Ramos (cell line): ENCODE data around the gene USP31.

Experiments used
- in situ Hi-C: fragments of 300-500 bp; cut with MboI; formaldehyde crosslinking; loops from one replicate; pipeline ENCODE4 v1.14.3; 2022; ENCODE audit warnings: low sequenced_read_pairs; ENCODE audit not compliant: unreplicated experiment

USP31 gene

DNA sequence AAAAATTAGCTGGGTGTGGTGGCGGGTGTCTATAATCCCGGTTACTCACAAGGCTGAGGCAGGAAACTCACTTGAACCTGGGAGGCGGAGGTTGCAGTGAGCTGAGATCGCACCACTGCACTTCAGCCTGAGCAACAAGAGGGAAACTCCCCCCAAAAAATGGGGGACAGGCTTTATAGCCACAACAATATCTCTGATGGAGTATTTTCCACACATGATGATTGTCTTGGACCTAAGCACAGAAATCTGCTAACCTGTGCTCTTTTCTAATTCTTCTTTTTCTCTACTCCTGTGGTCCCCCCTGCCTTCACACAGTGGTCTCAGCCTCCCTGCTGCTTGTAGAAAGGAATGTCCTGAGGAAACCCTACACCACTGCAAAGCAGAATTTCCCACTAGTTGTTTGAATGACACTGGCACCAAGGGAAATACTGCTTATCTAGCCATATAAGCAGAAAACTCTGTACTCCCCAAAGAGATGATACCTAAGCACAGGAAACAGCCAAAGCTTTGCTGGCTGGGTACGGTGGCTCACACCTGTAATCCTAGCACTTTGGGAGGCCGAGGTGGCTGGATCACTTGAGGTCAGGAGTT, 117.6 kb downstream of the USP31 start:
- in situ Hi-C loops = no loop called here

DNA sequence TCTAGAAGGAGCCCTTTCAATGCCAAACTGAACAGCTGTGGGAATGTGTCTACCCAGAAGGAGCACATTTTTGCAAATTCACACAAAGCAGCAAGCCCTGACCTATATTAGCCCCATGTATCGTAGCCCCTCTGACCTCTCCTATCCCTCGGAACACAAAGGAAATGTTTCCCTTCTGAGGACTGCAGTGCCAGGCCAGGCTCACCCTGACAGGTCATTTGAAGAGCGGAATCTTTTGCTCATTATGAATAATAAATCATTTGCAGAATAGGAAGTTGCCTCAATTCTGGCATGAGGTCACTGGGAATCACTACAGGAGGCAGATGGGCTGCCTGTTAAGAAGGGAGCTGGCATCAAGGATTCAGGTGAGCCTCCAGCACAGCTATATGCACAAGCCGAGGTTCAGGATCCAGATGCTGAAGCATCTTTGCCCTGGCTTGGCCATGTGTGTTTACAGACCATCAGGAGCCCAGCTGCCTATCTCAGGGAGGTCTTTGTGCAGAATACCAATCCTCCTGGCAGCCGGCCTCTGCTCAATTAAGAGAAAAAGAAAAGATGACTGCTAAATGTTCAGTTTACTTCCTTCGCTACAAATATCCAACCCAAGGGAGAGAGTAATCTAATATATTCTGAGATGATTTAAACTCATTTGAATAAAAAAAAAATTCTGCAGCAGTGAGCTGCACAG, 119.4 kb downstream of the USP31 start:
- in situ Hi-C loops = no loop called here

DNA sequence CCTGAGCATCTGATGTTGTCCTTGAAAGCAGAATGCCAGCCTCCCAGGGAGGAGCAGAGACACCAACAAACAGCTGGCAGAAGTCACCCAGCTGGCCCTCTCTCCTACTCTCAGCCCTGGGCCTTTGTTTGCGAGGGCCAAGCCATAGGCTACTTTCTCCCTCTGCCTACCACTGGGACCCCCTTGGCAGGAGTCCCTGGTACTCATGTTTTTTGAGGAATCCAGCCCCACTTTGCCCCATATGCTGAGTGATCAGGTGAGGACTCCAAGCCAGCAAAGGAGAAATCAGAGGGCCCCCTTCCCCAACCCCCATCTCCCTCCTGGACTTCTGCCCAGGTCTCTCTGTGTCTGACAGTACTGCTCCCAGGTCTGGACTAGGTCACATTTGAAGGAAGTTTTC, 121.9 kb downstream of the USP31 start:
- in situ Hi-C loops = no loop called here

DNA sequence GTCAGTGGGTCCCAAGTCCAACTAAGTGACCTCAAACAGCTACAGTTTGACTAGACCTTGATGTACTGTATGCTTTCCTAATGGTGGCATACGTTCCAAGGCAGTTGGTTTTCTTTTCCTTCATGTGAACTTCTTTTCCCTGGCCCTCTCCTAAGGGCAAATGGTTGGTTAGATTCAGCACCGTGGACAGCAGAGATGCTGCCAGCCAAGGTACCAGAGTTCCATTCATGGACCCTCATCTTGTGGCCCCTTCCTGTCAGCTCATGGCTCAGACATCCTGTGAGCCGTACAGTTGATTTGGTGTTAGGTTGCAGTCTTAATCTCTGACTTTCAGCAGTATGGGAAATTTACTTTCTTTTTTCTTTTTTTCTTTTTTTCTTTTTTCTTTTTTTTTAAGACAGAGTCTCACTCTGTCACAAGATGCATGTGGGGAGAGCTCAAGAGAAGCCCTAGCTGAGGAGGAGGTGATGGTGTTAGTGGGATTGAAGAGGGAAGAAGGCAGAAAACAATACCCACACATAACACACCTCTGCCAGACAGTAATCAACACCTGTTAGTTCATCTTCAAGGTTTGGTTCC, 122.4 kb downstream of the USP31 start:
- in situ Hi-C loops = no loop called here

DNA sequence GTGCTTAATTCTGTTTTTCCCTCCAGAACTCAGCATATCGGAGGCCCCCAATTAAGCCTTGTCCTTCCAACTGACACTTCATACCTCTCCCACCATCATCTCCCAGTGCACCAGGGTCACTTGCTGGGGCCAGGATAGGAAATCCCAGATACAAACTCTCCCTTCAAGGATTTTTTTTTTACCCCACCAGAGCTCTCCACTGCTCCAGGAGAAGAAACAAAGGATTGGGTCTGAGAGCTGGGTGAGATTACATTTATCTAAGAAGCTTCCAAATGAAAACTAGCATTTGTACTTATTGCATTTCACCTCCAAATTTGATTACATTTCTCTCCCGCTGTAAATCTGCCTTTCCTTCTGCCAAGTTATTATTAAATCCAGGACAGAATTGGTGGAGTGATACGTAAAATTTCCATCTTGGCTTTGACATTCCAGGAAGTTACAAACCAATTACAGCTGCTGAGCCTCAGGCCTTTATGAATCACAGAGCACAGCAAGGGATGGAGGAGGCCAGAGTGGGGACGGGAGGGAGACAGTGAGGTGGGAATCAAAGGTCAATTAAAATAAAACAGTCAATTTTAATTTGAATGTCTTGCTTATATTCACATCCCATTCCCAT, 123.5 kb downstream of the USP31 start:
- in situ Hi-C loops = no loop called here

DNA sequence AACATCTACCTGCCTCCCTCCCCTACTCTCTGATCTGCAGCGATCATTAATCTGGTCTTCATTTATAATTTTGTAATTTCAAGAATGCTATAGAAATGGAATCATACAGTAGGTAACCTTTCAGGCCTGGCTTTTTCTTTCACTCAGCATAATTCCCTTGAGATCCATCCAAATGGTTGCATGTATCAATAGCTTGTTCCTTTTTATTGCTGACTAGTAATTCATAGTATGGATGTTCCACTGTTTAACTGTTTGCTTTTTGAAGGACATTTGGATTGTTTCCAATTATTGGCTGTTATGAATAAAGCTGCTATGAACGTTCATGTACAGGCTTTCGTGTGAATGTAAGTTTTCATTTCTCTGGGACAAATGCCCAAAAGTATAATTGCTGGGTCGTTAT, 125.2 kb downstream of the USP31 start:
- in situ Hi-C loops = no loop called here

DNA sequence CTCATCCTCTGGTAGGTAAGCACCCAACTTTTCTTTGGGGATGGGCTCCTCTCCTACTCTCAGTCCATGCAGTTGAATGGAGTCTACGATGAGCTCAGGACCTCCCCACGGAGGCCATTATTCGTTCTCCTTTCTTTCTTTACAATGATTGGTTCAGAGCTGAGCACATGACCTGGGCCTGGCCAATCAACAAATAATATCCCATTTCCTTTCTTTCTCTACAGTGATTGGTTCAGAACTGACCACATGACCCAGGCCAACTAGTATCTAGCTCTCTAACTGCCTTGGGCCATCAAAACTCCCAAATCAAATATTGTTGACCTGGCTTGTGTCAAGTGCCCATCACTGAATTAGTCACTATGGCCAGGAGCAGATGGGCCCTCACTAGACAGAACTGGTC, 129.2 kb downstream of the USP31 start:
- in situ Hi-C loops = no loop called here

DNA sequence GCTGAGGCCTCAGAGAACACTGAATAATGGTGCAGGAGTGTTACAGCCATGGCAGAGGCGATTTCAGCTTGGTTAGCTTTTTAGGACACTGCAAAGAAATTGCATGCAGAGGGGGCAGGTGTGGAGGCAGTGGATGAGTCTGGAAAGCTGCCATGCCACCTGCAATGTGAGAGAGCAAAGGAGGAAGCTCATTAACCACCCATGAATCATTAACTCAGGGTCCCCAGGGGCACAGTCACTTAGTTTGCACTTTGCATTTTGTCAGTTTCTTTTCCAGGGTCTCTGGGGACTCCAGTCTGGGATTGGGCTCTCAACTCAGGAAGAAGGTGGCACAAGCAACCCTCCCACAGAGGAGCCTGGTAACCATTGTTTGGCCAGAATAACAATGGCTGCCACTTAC, 132.9 kb downstream of the USP31 start:
- in situ Hi-C loops = no loop called here

DNA sequence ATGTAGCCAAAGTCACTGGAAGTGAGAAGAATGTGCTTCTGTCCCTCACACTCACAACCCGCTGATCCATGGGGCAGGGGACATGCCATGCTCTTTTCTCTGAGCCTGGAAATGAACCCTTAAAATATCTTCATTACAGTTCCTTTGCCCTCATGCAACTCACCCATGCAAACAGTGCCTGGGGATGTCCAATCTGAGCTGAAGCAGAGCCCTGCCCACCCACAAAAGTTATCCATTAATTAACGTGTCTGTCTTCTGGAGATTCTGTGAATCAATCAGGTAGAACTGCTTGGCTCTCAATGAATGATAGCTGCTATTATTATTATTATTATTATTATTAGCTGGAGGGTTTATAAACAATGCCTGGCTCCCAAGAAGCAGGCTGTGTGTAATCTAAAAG, 133.7 kb downstream of the USP31 start:
- in situ Hi-C loops = no loop called here

DNA sequence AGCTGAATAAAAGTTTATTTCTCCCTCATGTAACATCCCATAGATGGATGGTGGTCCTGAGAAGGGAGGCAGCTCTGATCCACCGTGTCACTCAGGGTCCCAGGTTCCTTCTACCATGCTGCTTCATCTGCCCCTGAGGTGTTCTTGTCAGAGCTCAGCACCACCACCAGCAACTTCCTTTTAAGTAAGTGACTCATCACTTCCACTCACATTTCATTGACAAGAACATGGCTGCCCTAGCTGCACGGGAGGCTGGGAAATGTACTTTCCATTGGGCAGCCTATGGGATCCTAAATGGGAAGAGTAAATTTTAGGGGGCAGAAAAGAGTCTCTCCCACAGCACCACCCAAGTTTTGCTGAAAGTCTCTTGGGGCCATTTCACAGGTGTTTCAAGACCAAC, 134.7 kb downstream of the USP31 start:
- in situ Hi-C loops = no loop called here
